GM23248 (cell line): Measurements from ENCODE around the gene ASB1. TPM values are rescaled to one million over a fixed set of nuclear protein-coding genes. Genes with fewer than 3 reads are reported as not detected.

Experiments
- DNase-seq: peaks from one replicate; pipeline ENCODE4 v3.0.0-alpha.2; 2015
- H2AFZ ChIP-seq: fragments of 200-600 bp; sonication (generic); 2 replicates; pipeline ENCODE4 v1.6.1; 2016; ENCODE audit warnings: antibody characterized with exemption
- H3F3A ChIP-seq: fragments of 200-600 bp; sonication (generic); 2 replicates; pipeline ENCODE4 v1.6.1; 2016; ENCODE audit warnings: mild to moderate bottlenecking, antibody characterized with exemption, mixed run types; ENCODE audit not compliant: insufficient read depth
- H3K27ac ChIP-seq: fragments of 200-600 bp; sonication (generic); 2 replicates; pipeline ENCODE4 v1.5.1; 2016; ENCODE audit warnings: mild to moderate bottlenecking
- H3K27me3 ChIP-seq: fragments of 200-600 bp; sonication (generic); replicated peaks from 2 replicates; pipeline ENCODE4 v1.6.1; 2016; ENCODE audit warnings: mild to moderate bottlenecking; ENCODE audit not compliant: insufficient read depth
- H3K36me3 ChIP-seq: fragments of 200-600 bp; sonication (generic); 2 replicates; pipeline ENCODE4 v1.6.1; 2016; ENCODE audit warnings: low read depth, mild to moderate bottlenecking
- H3K4me1 ChIP-seq: fragments of 200-600 bp; sonication (generic); 2 replicates; pipeline ENCODE4 v1.6.1; 2016; ENCODE audit warnings: mild to moderate bottlenecking; ENCODE audit not compliant: insufficient read depth
- H3K4me2 ChIP-seq: fragments of 200-600 bp; sonication (generic); one replicate; pipeline ENCODE4 v1.6.1; 2016; ENCODE audit warnings: mild to moderate bottlenecking; ENCODE audit not compliant: unreplicated experiment
- H3K4me3 ChIP-seq: fragments of 200-600 bp; sonication (generic); 2 replicates; pipeline ENCODE4 v1.5.1; 2016; ENCODE audit warnings: mild to moderate bottlenecking
- H3K79me2 ChIP-seq: fragments of 200-600 bp; sonication (generic); 2 replicates; pipeline ENCODE4 v1.6.1; 2016; ENCODE audit warnings: mild to moderate bottlenecking; ENCODE audit not compliant: insufficient read depth
- H3K9ac ChIP-seq: fragments of 200-600 bp; sonication (generic); 2 replicates; pipeline ENCODE4 v1.6.1; 2016; ENCODE audit warnings: mild to moderate bottlenecking
- H3K9me2 ChIP-seq: fragments of 200-600 bp; sonication (generic); 2 replicates; pipeline ENCODE4 v1.6.1; 2016; ENCODE audit warnings: mixed run types, mild to moderate bottlenecking, moderate library complexity; ENCODE audit not compliant: insufficient read depth
- H3K9me3 ChIP-seq: fragments of 200-600 bp; sonication (generic); one replicate; pipeline ENCODE4 v1.6.1; 2017; ENCODE audit warnings: low read depth
- H4K20me1 ChIP-seq: fragments of 200-600 bp; sonication (generic); 2 replicates; pipeline ENCODE4 v1.6.0; 2016; ENCODE audit not compliant: insufficient read depth
- EZH2 ChIP-seq: fragments of 200-600 bp; sonication (generic); IDR thresholded peaks from 2 replicates; pipeline ENCODE4 v1.6.1; 2018; ENCODE audit warnings: antibody characterized with exemption, mild to moderate bottlenecking; ENCODE audit not compliant: insufficient read depth, poor library complexity, severe bottlenecking
- EZH2phosphoT487 ChIP-seq: fragments of 200-600 bp; sonication (generic); IDR thresholded peaks from 2 replicates; pipeline ENCODE4 v1.6.1; 2018; ENCODE audit warnings: antibody characterized with exemption, moderate library complexity, mild to moderate bottlenecking, low read depth; ENCODE audit not compliant: insufficient read depth
- WGBS, 2 experiments: methylation state at CpG; one replicate each; pipeline ENCODE4 v1.1.6; 2015 to 2017; ENCODE audit warnings: low lambda C conversion rate in 2 of 2, low coverage in 1 of 2; ENCODE audit errors: missing lambda C conversion rate in 2 of 2; 5-methylcytosine and 5-hydroxymethylcytosine counted together
- in situ Hi-C: fragments of 300-500 bp; cut with MboI; formaldehyde crosslinking; loops from 2 replicates; pipeline ENCODE4 v1.15.0; 2020
- polyA plus RNA-seq: library from polyadenylated mRNA; unstranded; fragments of >200 nt; fragmentation: Nextera tagmentation; extraction: Ambion mirVana; gene quantifications from 2 replicates; pipeline ENCODE4 v1.2.1, GENCODE V29; 2016
- total RNA-seq: library from RNA; depleted of rRNA; stranded (reverse); fragments of >200 nt; shearing (Covaris generic); gene quantifications from 2 replicates; pipeline ENCODE4 v1.2.3, GENCODE V29; 2014

Gene ASB1
- total and polyA plus RNA-seq, 2 experiments from 2014 or later, result 35.3 to 35.5 TPM

GRCh38 chr2:238422285-238422684 lies 4.4 kb upstream of the ASB1 start:
- WGBS, 2 experiments, result 97 to 98% methylated on average over 7 to 10 of the region's 10 CpGs
- H3K9ac ChIP-seq, result no peak overlapping the region
- TF ChIP-seq EZH2phosphoT487, result no peak
- no peak for TF ChIP-seq EZH2
- H2AFZ ChIP-seq, result no peak overlapping the region
- H3K79me2 ChIP-seq, result peaks cover 3% of the 10 kb centered on the region
- H3K27me3 ChIP-seq, result no peaks in the 10 kb centered on the region
- no peaks in the 10 kb centered on the region for H3K36me3 ChIP-seq
- no peaks in the 10 kb centered on the region for H4K20me1 ChIP-seq
- H3K4me3 ChIP-seq, result no peak overlapping the region
- no peak overlapping the region for H3K4me2 ChIP-seq
- H3K9me3 ChIP-seq, result no peaks in the 10 kb centered on the region
- peaks cover 23% of the 10 kb centered on the region for H3F3A ChIP-seq
- H3K9me2 ChIP-seq, result no peaks in the 10 kb centered on the region
- no peak overlapping the region for H3K27ac ChIP-seq
- in situ Hi-C loops, result no loop called here
- H3K4me1 ChIP-seq, result peaks cover 37% of the 10 kb centered on the region
- no peak for DNase-seq

GRCh38 chr2:238422940-238423339 lies 3.8 kb upstream of the ASB1 start:
- DNase-seq, result no peak
- Histone ChIP-seq H3K36me3 (no peaks in the 10 kb centered on the region), H3K9ac (no peak overlapping the region), H3K27ac (no peak overlapping the region), H3K4me2 (no peak overlapping the region), H3K27me3 (no peaks in the 10 kb centered on the region), H3K79me2 (peaks cover 9% of the 10 kb centered on the region), H3K9me2 (no peaks in the 10 kb centered on the region), H4K20me1 (no peaks in the 10 kb centered on the region), H3K9me3 (no peaks in the 10 kb centered on the region), H3K4me3 (no peak overlapping the region), H3F3A (peaks cover 30% of the 10 kb centered on the region), H3K4me1 (peaks cover 39% of the 10 kb centered on the region), H2AFZ (no peak overlapping the region)
- in situ Hi-C loops, result no loop called here
- 98% methylated on average over 7 of the region's 7 CpGs for WGBS, 2 experiments
- no peak for TF ChIP-seq EZH2phosphoT487
- no peak for TF ChIP-seq EZH2

- H3K4me1 ChIP-seq, result peaks cover 47% of the 10 kb centered on the region
- H3K36me3 ChIP-seq, result no peaks in the 10 kb centered on the region
- peak overlapping the region; percentile 46 for H3K9ac ChIP-seq
- in situ Hi-C loops, result no loop called here
- TF ChIP-seq EZH2 (no peak), EZH2phosphoT487 (no peak)
- 60 to 64% methylated on average over 9 of the region's 9 CpGs for WGBS, 2 experiments
- H3K79me2 ChIP-seq, result peaks cover 17% of the 10 kb centered on the region
- no peaks in the 10 kb centered on the region for H3K9me2 ChIP-seq
- no peaks in the 10 kb centered on the region for H3K27me3 ChIP-seq
- H4K20me1 ChIP-seq, result no peaks in the 10 kb centered on the region
- H3K27ac ChIP-seq, result peak overlapping the region; percentile 76
- peak; percentile 78 for DNase-seq
- H3K4me3 ChIP-seq, result no peak overlapping the region
- H3K4me2 ChIP-seq, result peak overlapping the region; percentile 3
- H3F3A ChIP-seq, result peaks cover 38% of the 10 kb centered on the region
- H2AFZ ChIP-seq, result no peak overlapping the region
- no peaks in the 10 kb centered on the region for H3K9me3 ChIP-seq
Measured at GRCh38 chr2:238423561-238424312, 3.0 kb upstream of the ASB1 start.

DNA sequence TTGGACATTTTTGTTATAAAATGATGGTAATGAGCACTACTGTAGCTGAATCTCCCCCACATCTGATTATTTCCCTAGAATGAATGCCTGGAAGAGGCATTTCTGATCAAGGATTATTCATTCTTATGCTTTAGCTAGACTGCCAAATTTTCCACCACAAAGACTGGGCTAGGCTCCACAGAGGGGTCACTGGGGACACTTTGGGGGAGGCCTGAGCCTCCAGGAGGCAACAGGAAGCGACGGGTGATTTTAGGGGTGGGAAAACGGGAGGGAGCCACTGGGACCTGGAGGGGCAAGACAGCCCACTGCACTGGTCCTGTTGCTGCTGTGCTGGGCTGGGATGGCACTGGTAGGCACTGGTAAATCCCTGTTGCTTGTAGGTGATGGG lies 2.4 kb upstream of the ASB1 start:
- Histone ChIP-seq H3K27ac (peak overlapping the region; percentile 76), H3K4me1 (peaks cover 53% of the 10 kb centered on the region), H3K9me2 (no peaks in the 10 kb centered on the region), H3F3A (peaks cover 38% of the 10 kb centered on the region), H3K27me3 (no peaks in the 10 kb centered on the region), H4K20me1 (no peaks in the 10 kb centered on the region), H3K79me2 (peaks cover 23% of the 10 kb centered on the region), H2AFZ (no peak overlapping the region), H3K9ac (peak overlapping the region; percentile 46), H3K9me3 (no peaks in the 10 kb centered on the region), H3K4me3 (no peak overlapping the region), H3K36me3 (no peaks in the 10 kb centered on the region), H3K4me2 (peak overlapping the region; percentile 3)
- in situ Hi-C loops, result no loop called here
- DNase-seq, result peak; percentile 65
- TF ChIP-seq EZH2phosphoT487 (no peak), EZH2 (no peak)
- 61 to 69% methylated on average over 3 of the region's 3 CpGs for WGBS, 2 experiments
